CD14-positive monocyte (primary cell): Measurements from ENCODE around the gene JAG2. TPM values are rescaled to one million over a fixed set of nuclear protein-coding genes. Genes with fewer than 3 reads are reported as not detected.

Experiments
- DNase-seq, 3 donors: peaks; one replicate each; pipeline ENCODE4 v3.0.0-alpha.2; 2011 to 2022
- H2AFZ ChIP-seq: 2 replicates; pipeline ENCODE4 v1.6.0; 2012; ENCODE audit warnings: mild to moderate bottlenecking, low read depth, low read length, inconsistent platforms; ENCODE audit not compliant: insufficient read depth, poor library complexity, severe bottlenecking
- H3K27ac ChIP-seq, 2 donors: 1 replicate in 1 of 2; 2 replicates in 1 of 2; pipeline ENCODE4 v1.5.1; 2012 to 2013; ENCODE audit warnings: low read length in 2 of 2, control low read depth in 1 of 2, inconsistent platforms in 1 of 2, low read depth in 1 of 2, mild to moderate bottlenecking in 1 of 2
- H3K27me3 ChIP-seq, 2 donors: one replicate each; pipeline versions ENCODE4 v1.6.0 to v1.6.1; 2011 to 2013; ENCODE audit warnings: low read length in 2 of 2; ENCODE audit not compliant: control insufficient read depth in 2 of 2, insufficient read depth in 2 of 2
- H3K36me3 ChIP-seq, 2 donors: replicated peaks in 1 of 2; 1 replicate in 1 of 2; 2 replicates in 1 of 2; pipeline versions ENCODE4 v1.5.1 to v1.6.1; 2012 to 2013; ENCODE audit warnings: low read length in 2 of 2, control low read depth in 1 of 2, inconsistent platforms in 1 of 2, mild to moderate bottlenecking in 1 of 2; ENCODE audit not compliant: insufficient read depth in 2 of 2, control insufficient read depth in 1 of 2
- H3K4me1 ChIP-seq, 2 donors: 1 replicate in 1 of 2; 2 replicates in 1 of 2; pipeline versions ENCODE4 v1.5.1 to v1.6.1; 2012 to 2013; ENCODE audit warnings: low read length in 2 of 2, control low read depth in 1 of 2, inconsistent platforms in 1 of 2, mild to moderate bottlenecking in 1 of 2, moderate library complexity in 1 of 2; ENCODE audit not compliant: insufficient read depth in 2 of 2, control insufficient read depth in 1 of 2
- H3K4me2 ChIP-seq: replicated peaks from 2 replicates; pipeline ENCODE3; 2012; ENCODE audit warnings: low read length, moderate library complexity, mild to moderate bottlenecking; ENCODE audit not compliant: poor library complexity, severe bottlenecking; ENCODE audit errors: extremely low read depth
- H3K4me3 ChIP-seq, 3 experiments: fragments of 200-600 bp in 1 of 3; sonication (generic) in 1 of 3; replicated peaks in 1 of 3; 1 replicate in 2 of 3; 2 replicates in 1 of 3; pipeline ENCODE4 v1.5.1; 2011 to 2013; ENCODE audit warnings: low read length in 3 of 3, mild to moderate bottlenecking in 3 of 3, control low read depth in 2 of 3, low read depth in 2 of 3, inconsistent platforms in 1 of 3, moderate library complexity in 1 of 3
- H3K79me2 ChIP-seq: 2 replicates; pipeline ENCODE4 v1.6.0; 2012; ENCODE audit warnings: mild to moderate bottlenecking, control low read depth, inconsistent platforms, low read length, moderate library complexity; ENCODE audit not compliant: insufficient read depth
- H3K9ac ChIP-seq: 2 replicates; pipeline ENCODE4 v1.6.0; 2017; ENCODE audit warnings: low read length, mild to moderate bottlenecking; ENCODE audit not compliant: insufficient read depth, poor library complexity, severe bottlenecking
- H3K9me3 ChIP-seq, 2 donors: replicated peaks in 1 of 2; 1 replicate in 1 of 2; 2 replicates in 1 of 2; pipeline versions ENCODE4 v1.5.1 to v1.6.1; 2012 to 2013; ENCODE audit warnings: low read length in 2 of 2, control low read depth in 1 of 2; ENCODE audit not compliant: control insufficient read depth in 1 of 2, insufficient read depth in 1 of 2
- H4K20me1 ChIP-seq: 2 replicates; pipeline ENCODE4 v1.6.0; 2012; ENCODE audit warnings: mild to moderate bottlenecking, low read length, control low read depth, moderate library complexity; ENCODE audit not compliant: insufficient read depth
- H3K27ac Mint-ChIP-seq, 7 donors: one replicate each; pipeline ENCODE4 v1.8.0; 2020; ENCODE audit warnings: mild to moderate bottlenecking in 7 of 7, mixed read lengths in 7 of 7, moderate library complexity in 6 of 7, inconsistent platforms in 2 of 7
- H3K27me3 Mint-ChIP-seq, 3 donors: one replicate each; pipeline ENCODE4 v1.8.0; 2021 to 2022; ENCODE audit warnings: low read depth in 3 of 3, mild to moderate bottlenecking in 3 of 3, mixed read lengths in 3 of 3, moderate library complexity in 3 of 3, inconsistent platforms in 1 of 3
- H3K36me3 Mint-ChIP-seq, 2 donors: one replicate each; pipeline ENCODE4 v1.8.0; 2020; ENCODE audit warnings: mixed read lengths in 2 of 2, inconsistent platforms in 1 of 2, mild to moderate bottlenecking in 1 of 2
- H3K4me1 Mint-ChIP-seq: one replicate; pipeline ENCODE4 v1.8.0; 2020; ENCODE audit warnings: mild to moderate bottlenecking, mixed read lengths
- H3K4me3 Mint-ChIP-seq, 2 donors: one replicate each; pipeline ENCODE4 v1.8.0; 2020; ENCODE audit warnings: mild to moderate bottlenecking in 2 of 2, mixed read lengths in 2 of 2, moderate library complexity in 1 of 2
- H3K9me3 Mint-ChIP-seq, 7 donors: one replicate each; pipeline ENCODE4 v1.8.0; 2020 to 2022; ENCODE audit warnings: mixed read lengths in 7 of 7, mild to moderate bottlenecking in 6 of 7, moderate library complexity in 6 of 7, inconsistent platforms in 2 of 7
- WGBS: methylation state at CpG from one replicate; pipeline ENCODE4 v1.1.5; 2013; ENCODE audit warnings: missing lambda C conversion rate; ENCODE audit not compliant: insufficient coverage; 5-methylcytosine and 5-hydroxymethylcytosine counted together
- intact Hi-C, 2 donors: fragments of 100-400 bp; cut with micrococcal nuclease; formaldehyde crosslinking; loops; one replicate each; pipeline versions ENCODE4 v1.15.0 to v1.15.1; 2023
- polyA plus RNA-seq, 3 donors: library from polyadenylated mRNA; depleted of rRNA in 1 of 3; unstranded in 2 of 3; stranded (reverse) in 1 of 3; fragments of 300-500 nt in 2 of 3; fragments of >200 nt in 1 of 3; fragmentation: Illumina TruSeq in 2 of 3; gene quantifications; 1 replicate in 2 of 3; 2 replicates in 1 of 3; pipeline ENCODE4 v1.2.3, GENCODE V29; 2012 to 2021
- small RNA-seq: library from RNA; depleted of rRNA; stranded (forward); fragments of <200 nt; gene quantifications from one replicate; pipeline ENCODE3, GENCODE V24; 2012; ENCODE audit warnings: low read depth; ENCODE audit not compliant: insufficient read length
- TF ChIP-seq, protein P1 (sequence below): fragments of 200-600 bp; IDR thresholded peaks from one replicate; pipeline ENCODE4 v1.8.0; 2022; ENCODE audit warnings: antibody characterized with exemption, mild to moderate bottlenecking

JAG2 gene
- polyA plus RNA-seq, 3 donors = 1.2 TPM; not detected in 2

DNA sequence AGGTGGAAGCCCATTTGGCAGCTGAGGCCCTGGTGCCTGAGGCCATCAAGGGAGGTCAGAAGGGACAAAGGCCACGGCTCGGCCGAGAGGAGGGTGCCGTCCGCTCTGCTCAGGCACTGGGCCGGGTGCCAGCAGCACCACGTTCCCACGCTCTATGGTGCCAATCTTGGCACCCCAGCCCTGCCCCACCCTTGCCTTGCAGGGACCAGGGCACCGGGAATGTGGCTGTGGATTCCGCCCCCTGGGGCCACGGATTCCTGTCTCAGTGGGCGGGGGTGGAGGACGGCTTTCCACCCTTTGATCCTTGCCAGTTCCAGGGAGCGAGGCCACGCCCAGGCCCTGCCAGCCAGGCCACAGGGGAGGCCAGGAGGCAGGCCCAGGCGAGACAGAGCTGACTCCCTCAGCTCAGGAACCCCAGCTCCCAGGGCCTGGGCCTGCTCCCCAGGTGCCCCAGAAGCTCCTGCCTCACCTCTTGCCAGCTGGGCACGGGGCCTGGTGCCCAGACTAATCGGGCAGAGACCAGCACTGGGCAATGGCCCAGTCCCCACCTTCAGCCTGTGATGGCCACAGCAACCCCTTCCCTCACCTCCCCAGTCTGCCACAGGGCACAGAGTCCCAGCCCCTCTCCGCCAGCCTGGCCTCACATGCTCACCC lies 76.9 kb downstream of the JAG2 start:
- peaks cover 52 to 87% (median 56%) of the 10 kb centered on the region in 3 donors for H3K27me3 Mint-ChIP-seq
- Histone ChIP-seq H3K27ac (no peak overlapping the region), H3K9me3 (peaks cover 0 to 11% of the 10 kb centered on the region in 2 donors), H3K4me2 (no peak overlapping the region), H3K4me1 (peaks cover 14 to 33% of the 10 kb centered on the region in 2 donors), H3K36me3 (no peaks in the 10 kb centered on the region), H3K27me3 (peaks cover 30 to 73% of the 10 kb centered on the region in 2 donors), H3K9ac (no peak overlapping the region), H2AFZ (no peak overlapping the region), H3K79me2 (no peaks in the 10 kb centered on the region), H4K20me1 (no peaks in the 10 kb centered on the region), H3K4me3 (no peak overlapping the region)
- intact Hi-C loops = loop anchor here (2.0 to 5.0 kb wide), 2 partner anchors 34 to 261 kb away; no protein-coding TSS in a partner anchor
- H3K27ac Mint-ChIP-seq = peak overlapping the region in 1 of 7 donors; percentile 71
- peaks cover 0 to 18% (median 7%) of the 10 kb centered on the region in 7 donors for H3K9me3 Mint-ChIP-seq
- TF ChIP-seq, protein P1, sequence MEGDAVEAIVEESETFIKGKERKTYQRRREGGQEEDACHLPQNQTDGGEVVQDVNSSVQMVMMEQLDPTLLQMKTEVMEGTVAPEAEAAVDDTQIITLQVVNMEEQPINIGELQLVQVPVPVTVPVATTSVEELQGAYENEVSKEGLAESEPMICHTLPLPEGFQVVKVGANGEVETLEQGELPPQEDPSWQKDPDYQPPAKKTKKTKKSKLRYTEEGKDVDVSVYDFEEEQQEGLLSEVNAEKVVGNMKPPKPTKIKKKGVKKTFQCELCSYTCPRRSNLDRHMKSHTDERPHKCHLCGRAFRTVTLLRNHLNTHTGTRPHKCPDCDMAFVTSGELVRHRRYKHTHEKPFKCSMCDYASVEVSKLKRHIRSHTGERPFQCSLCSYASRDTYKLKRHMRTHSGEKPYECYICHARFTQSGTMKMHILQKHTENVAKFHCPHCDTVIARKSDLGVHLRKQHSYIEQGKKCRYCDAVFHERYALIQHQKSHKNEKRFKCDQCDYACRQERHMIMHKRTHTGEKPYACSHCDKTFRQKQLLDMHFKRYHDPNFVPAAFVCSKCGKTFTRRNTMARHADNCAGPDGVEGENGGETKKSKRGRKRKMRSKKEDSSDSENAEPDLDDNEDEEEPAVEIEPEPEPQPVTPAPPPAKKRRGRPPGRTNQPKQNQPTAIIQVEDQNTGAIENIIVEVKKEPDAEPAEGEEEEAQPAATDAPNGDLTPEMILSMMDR = no peak
- H3K4me1 Mint-ChIP-seq = peaks cover 13% of the 10 kb centered on the region
- H3K36me3 Mint-ChIP-seq = peaks cover under 1 to 3% of the 10 kb centered on the region in 2 donors
- no peak for DNase-seq
- WGBS = 88% methylated on average over 19 of the region's 19 CpGs
- H3K4me3 Mint-ChIP-seq = no peak overlapping the region

DNA sequence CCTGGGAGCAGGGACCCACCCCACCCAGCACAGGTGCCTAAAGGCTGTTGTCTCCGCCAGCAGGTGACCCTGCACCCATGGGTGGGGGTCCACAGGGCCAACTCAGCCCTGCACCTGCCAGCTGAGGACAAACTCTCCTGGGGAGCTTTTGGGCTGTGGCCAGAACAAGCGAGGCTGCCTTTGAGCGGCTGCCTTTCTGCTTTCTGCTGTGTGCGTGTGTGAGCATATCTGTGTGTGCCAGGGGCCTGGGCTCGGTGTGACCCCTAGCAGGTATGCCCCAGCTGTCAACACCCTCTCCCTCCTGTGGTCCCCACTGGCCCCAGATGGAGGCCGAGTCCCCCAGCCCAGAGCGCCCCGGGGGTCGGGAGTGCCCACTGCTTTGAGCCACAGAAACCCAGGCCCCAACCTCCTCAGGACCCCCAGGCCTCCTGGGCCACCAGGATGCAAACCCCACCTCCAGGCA lies 77.5 kb downstream of the JAG2 start:
- Histone ChIP-seq H3K9ac (no peak overlapping the region), H4K20me1 (no peaks in the 10 kb centered on the region), H3K27ac (no peak overlapping the region), H3K4me2 (no peak overlapping the region), H3K36me3 (no peaks in the 10 kb centered on the region), H2AFZ (no peak overlapping the region), H3K9me3 (peaks cover 0 to 11% of the 10 kb centered on the region in 2 donors), H3K27me3 (peaks cover 30 to 76% of the 10 kb centered on the region in 2 donors), H3K4me1 (peaks cover 18 to 39% of the 10 kb centered on the region in 2 donors), H3K79me2 (no peaks in the 10 kb centered on the region), H3K4me3 (no peak overlapping the region)
- no peak for DNase-seq
- Mint-ChIP-seq H3K27ac (no peak overlapping the region), H3K4me3 (no peak overlapping the region), H3K9me3 (peaks cover 0 to 18% (median 7%) of the 10 kb centered on the region in 7 donors), H3K27me3 (peaks cover 52 to 89% (median 59%) of the 10 kb centered on the region in 3 donors), H3K36me3 (peaks cover 2 to 3% of the 10 kb centered on the region in 2 donors), H3K4me1 (peaks cover 19% of the 10 kb centered on the region)
- intact Hi-C loops = loop anchor here (2.0 to 5.0 kb wide), 2 partner anchors 34 to 262 kb away; no protein-coding TSS in a partner anchor
- 96% methylated on average over 8 of the region's 9 CpGs for WGBS
- TF ChIP-seq, protein P1 = no peak

Small RNAs within 50 kb of the gene (small RNA-seq; reads per million reads assigned to genes)
- not detected for gene AL512356.2
- not detected for gene MIR6765

Other genes starting within 250 kb of the JAG2 start
- 10 to 100 TPM; 12.2 to 15.5 (median 15.1) TPM for gene PLD4, start 243.9 kb downstream of the JAG2 start, polyA plus RNA-seq
- gene AHNAK2, start 190.4 kb downstream of the JAG2 start, polyA plus RNA-seq = under 1 TPM in 1 of 3 donors, not detected in 2; 0.01 TPM
- gene CLBA1, start 183.0 kb downstream of the JAG2 start, polyA plus RNA-seq = under 1 TPM; 0.62 to 0.76 (median 0.63) TPM
- gene CDCA4, start 147.7 kb downstream of the JAG2 start, polyA plus RNA-seq = 10 to 100 TPM in 2 of 3 donors, 1 to 10 TPM in 1; 8.6 to 12.0 (median 11.6) TPM
- gene GPR132, start 103.3 kb downstream of the JAG2 start, polyA plus RNA-seq = 10 to 100 TPM in 2 of 3 donors, 1 to 10 TPM in 1; 6.3 to 19.0 (median 13.0) TPM
- 10 to 100 TPM; 22.0 to 37.4 (median 23.9) TPM for gene NUDT14, start 12.5 kb upstream of the JAG2 start, polyA plus RNA-seq
- gene BTBD6, start 79.8 kb upstream of the JAG2 start, polyA plus RNA-seq = 10 to 100 TPM in 1 of 3 donors, 1 to 10 TPM in 2; 1.3 to 24.4 (median 6.3) TPM
- gene BRF1, start 132.2 kb upstream of the JAG2 start, polyA plus RNA-seq = 10 to 100 TPM in 1 of 3 donors, 1 to 10 TPM in 2; 2.3 to 20.5 (median 2.5) TPM
- 10 to 100 TPM in 1 of 3 donors, 1 to 10 TPM in 2; 3.1 to 87.0 (median 3.7) TPM for gene PACS2, start 146.0 kb upstream of the JAG2 start, polyA plus RNA-seq
- 1 to 10 TPM in 1 of 3 donors, under 1 TPM in 2; 0.52 to 2.2 (median 0.57) TPM for gene TEX22, start 229.8 kb upstream of the JAG2 start, polyA plus RNA-seq